GM12891 (cell line): ENCODE data around the gene NBL1.

ENCODE experiments used
- POLR2A ChIP-seq: IDR thresholded peaks from 2 replicates; pipeline ENCODE4 v1.6.1; 2011; ENCODE audit warnings: low read depth, low read length, control low read depth
- POLR2AphosphoS5 ChIP-seq: IDR thresholded peaks from 2 replicates; pipeline ENCODE4 v1.6.1; 2011; ENCODE audit warnings: low read depth, low read length, control low read depth
- POU2F2 ChIP-seq: IDR thresholded peaks from 2 replicates; pipeline ENCODE4 v1.6.1; 2011; ENCODE audit warnings: low read depth, mild to moderate bottlenecking, control low read depth, low read length, moderate library complexity
- TAF1 ChIP-seq: IDR thresholded peaks from 2 replicates; pipeline ENCODE4 v1.6.1; 2011; ENCODE audit warnings: low read depth, low read length, control low read depth

GRCh38 chr1:19678931-19679453 lies 34.9 kb downstream of the NBL1 start:
- TF ChIP-seq POLR2A (no peak), TAF1 (no peak), POLR2AphosphoS5 (no peak), POU2F2 (no peak)
